GM12878 (cell line): ENCODE results near the gene NAT14.

Experiments used
- CTCF ChIP-seq, 3 experiments: IDR thresholded peaks in 2 of 3; conservative IDR thresholded peaks in 1 of 3; 2 replicates each; pipeline ENCODE4 v1.5.1; 2011; ENCODE audit warnings: low read depth in 3 of 3, low read length in 3 of 3, mild to moderate bottlenecking in 3 of 3, control low read depth in 2 of 3, moderate library complexity in 2 of 3, inconsistent platforms in 1 of 3, mixed read lengths in 1 of 3; ENCODE audit not compliant: control insufficient read depth in 2 of 3, insufficient read depth in 1 of 3; ENCODE audit errors: extremely low read depth in 1 of 3
- EZH2 ChIP-seq: IDR thresholded peaks from 2 replicates; pipeline ENCODE4 v1.6.1; 2012; ENCODE audit warnings: low read depth, mild to moderate bottlenecking, control low read depth, inconsistent platforms, low read length, borderline replicate concordance; ENCODE audit not compliant: control insufficient read depth
- FOXM1 ChIP-seq: IDR thresholded peaks from 2 replicates; pipeline ENCODE4 v1.6.1; 2012; ENCODE audit warnings: low read depth, mild to moderate bottlenecking, inconsistent platforms, low read length, moderate library complexity
- KAT2A ChIP-seq: conservative IDR thresholded peaks from 2 replicates; pipeline ENCODE4 v1.6.1; 2011; ENCODE audit warnings: low read depth, low read length; ENCODE audit not compliant: control insufficient read depth
- NR2C2 ChIP-seq: IDR thresholded peaks from 2 replicates; pipeline ENCODE4 v1.6.1; 2011; ENCODE audit warnings: borderline replicate concordance, low read depth; ENCODE audit not compliant: control insufficient read depth, insufficient read length
- POLR2A ChIP-seq: IDR thresholded peaks from 2 replicates; pipeline ENCODE4 v1.6.1; 2011; ENCODE audit warnings: low read depth, mild to moderate bottlenecking, low read length
- POLR2AphosphoS5 ChIP-seq: IDR thresholded peaks from 2 replicates; pipeline ENCODE4 v1.6.1; 2011; ENCODE audit warnings: mild to moderate bottlenecking, low read length, inconsistent platforms
- TAF1 ChIP-seq: IDR thresholded peaks from 2 replicates; pipeline ENCODE4 v1.6.1; 2011; ENCODE audit warnings: mild to moderate bottlenecking, low read depth, low read length, borderline replicate concordance
- USF2 ChIP-seq: IDR thresholded peaks from 2 replicates; pipeline ENCODE4 v1.6.1; 2011; ENCODE audit warnings: low read depth, low read length, improper control_type of control experiment, borderline replicate concordance

GRCh38 chr19:55437410-55437809 lies 47.6 kb upstream of the NAT14 start:
- TF ChIP-seq USF2 (no peak), CTCF (IDR thresholded peaks at IDR 0.05 in 2 of 3, conservative IDR thresholded peaks at IDR 0.05 in 1 of 3; ENCODE audit: control insufficient read depth in 2 of 3, extremely low read depth in 1 of 3, insufficient read depth in 1 of 3, low read depth in 3 of 3, low read length in 3 of 3) (no peak), POLR2AphosphoS5 (no peak), TAF1 (no peak), NR2C2 (no peak), POLR2A (no peak), EZH2 (no peak), FOXM1 (no peak), KAT2A (no peak)
